GM23338 (cell line): ENCODE measurements around the gene FAM83C. TPM values are rescaled to one million over a fixed set of nuclear protein-coding genes. Genes with fewer than 3 reads are reported as not detected.

Experiments used
- ATAC-seq: fragments of 200-7000 bp; cut with Tn5 transposase; 3 replicates; pipeline ENCODE4 v1.9.1; 2020
- DNase-seq: peaks from one replicate; pipeline ENCODE4 v3.0.0-alpha.2; 2015; ENCODE audit warnings: low spot score
- H2AFZ ChIP-seq: fragments of 200-600 bp; sonication (generic); 2 replicates; pipeline ENCODE4 v1.8.0; 2016; ENCODE audit warnings: antibody characterized with exemption, mild to moderate bottlenecking, moderate library complexity
- H3F3A ChIP-seq: fragments of 200-600 bp; sonication (generic); replicated peaks from 2 replicates; pipeline ENCODE4 v1.8.0; 2017; ENCODE audit warnings: antibody characterized with exemption, mixed run types, low read depth
- H3K27ac ChIP-seq: fragments of 200-600 bp; sonication (generic); 2 replicates; pipeline ENCODE4 v1.6.1; 2016; ENCODE audit warnings: low read depth
- H3K27me3 ChIP-seq: fragments of 200-600 bp; sonication (generic); 2 replicates; pipeline ENCODE4 v1.8.0; 2016; ENCODE audit warnings: mild to moderate bottlenecking, mixed run types, moderate library complexity; ENCODE audit not compliant: insufficient read depth
- H3K36me3 ChIP-seq: fragments of 200-600 bp; sonication (generic); 2 replicates; pipeline ENCODE4 v1.8.0; 2016; ENCODE audit warnings: mild to moderate bottlenecking; ENCODE audit not compliant: insufficient read depth
- H3K4me1 ChIP-seq: fragments of 200-600 bp; sonication (generic); 2 replicates; pipeline ENCODE4 v1.8.0; 2016; ENCODE audit warnings: mild to moderate bottlenecking, moderate library complexity; ENCODE audit not compliant: insufficient read depth
- H3K4me2 ChIP-seq: fragments of 200-600 bp; sonication (generic); 2 replicates; pipeline ENCODE4 v1.7.1; 2017; ENCODE audit warnings: mixed run types
- H3K4me3 ChIP-seq: fragments of 200-600 bp; sonication (generic); 2 replicates; pipeline ENCODE4 v1.6.1; 2016; ENCODE audit warnings: mixed run types
- H3K79me2 ChIP-seq: fragments of 200-600 bp; sonication (generic); replicated peaks from 2 replicates; pipeline ENCODE4 v1.8.0; 2017; ENCODE audit warnings: mild to moderate bottlenecking; ENCODE audit not compliant: insufficient read depth
- H3K9me2 ChIP-seq: fragments of 200-600 bp; sonication (generic); 2 replicates; pipeline ENCODE4 v1.8.0; 2017; ENCODE audit not compliant: insufficient read depth
- H4K20me1 ChIP-seq: fragments of 200-600 bp; sonication (generic); replicated peaks from 2 replicates; pipeline ENCODE4 v1.8.0; 2017; ENCODE audit warnings: mild to moderate bottlenecking; ENCODE audit not compliant: insufficient read depth
- H3K27ac Mint-ChIP-seq: 2 replicates; pipeline ENCODE4 v1.8.0; 2020; ENCODE audit warnings: inconsistent platforms, mild to moderate bottlenecking, moderate library complexity, mixed read lengths
- H3K27me3 Mint-ChIP-seq: 3 replicates; pipeline ENCODE4 v1.8.0; 2022; ENCODE audit warnings: low read depth, mild to moderate bottlenecking, moderate library complexity, mixed read lengths, inconsistent platforms; ENCODE audit not compliant: insufficient read depth, poor library complexity
- H3K36me3 Mint-ChIP-seq: 3 replicates; pipeline ENCODE4 v1.8.0; 2021; ENCODE audit warnings: low read depth, mild to moderate bottlenecking, inconsistent platforms, moderate library complexity, mixed read lengths
- H3K4me1 Mint-ChIP-seq: 3 replicates; pipeline ENCODE4 v1.8.0; 2020; ENCODE audit warnings: mild to moderate bottlenecking, inconsistent platforms, mixed read lengths
- H3K4me3 Mint-ChIP-seq: 3 replicates; pipeline ENCODE4 v1.8.0; 2021; ENCODE audit warnings: moderate library complexity, mild to moderate bottlenecking, inconsistent platforms, mixed read lengths
- H3K9me3 Mint-ChIP-seq: 3 replicates; pipeline ENCODE4 v1.8.0; 2020; ENCODE audit warnings: moderate library complexity, mild to moderate bottlenecking, inconsistent platforms, mixed read lengths
- CREB1 ChIP-seq: fragments of 250-450 bp; sonication (Bioruptor Pico); IDR thresholded peaks from 2 replicates; pipeline ENCODE4 v1.5.0; 2020; ENCODE audit warnings: low read depth, mild to moderate bottlenecking, moderate library complexity
- JUNB ChIP-seq: IDR thresholded peaks from one replicate; pipeline ENCODE4 v1.6.1; 2016; ENCODE audit warnings: antibody characterized with exemption; ENCODE audit not compliant: unreplicated experiment
- NANOG ChIP-seq: IDR thresholded peaks from 2 replicates; pipeline ENCODE4 v1.6.1; 2016; ENCODE audit warnings: antibody characterized with exemption, borderline replicate concordance
- POLR2AphosphoS5 ChIP-seq: IDR thresholded peaks from 2 replicates; pipeline ENCODE4 v1.6.1; 2016; ENCODE audit warnings: antibody characterized with exemption, low read depth
- REST ChIP-seq: IDR thresholded peaks from one replicate; pipeline ENCODE4 v1.6.1; 2018; ENCODE audit warnings: antibody characterized with exemption; ENCODE audit not compliant: unreplicated experiment
- ZNF114 ChIP-seq: fragments of 250-450 bp; sonication (Bioruptor Pico); IDR thresholded peaks from 2 replicates; pipeline ENCODE4 v1.5.0; 2020; ENCODE audit warnings: mild to moderate bottlenecking, moderate library complexity
- ZNF331 ChIP-seq: fragments of 250-450 bp; sonication (Bioruptor Pico); IDR thresholded peaks from 2 replicates; pipeline ENCODE4 v1.5.0; 2020; ENCODE audit warnings: low read depth, mild to moderate bottlenecking, moderate library complexity
- polyA plus RNA-seq: library from polyadenylated mRNA; unstranded; fragments of >200 nt; fragmentation: Nextera tagmentation; extraction: Ambion mirVana; gene quantifications from 2 replicates; pipeline ENCODE4 v1.2.1, GENCODE V29; 2016
- total RNA-seq: library from RNA; depleted of rRNA; stranded (reverse); fragments of >200 nt; shearing (Covaris generic); gene quantifications from 2 replicates; pipeline ENCODE4 v1.2.3, GENCODE V29; 2014
- TF ChIP-seq, protein P1 (sequence below): fragments of 250-450 bp; sonication (Bioruptor Pico); IDR thresholded peaks from 2 replicates; pipeline ENCODE4 v1.5.0; 2020; ENCODE audit warnings: mild to moderate bottlenecking, moderate library complexity
- TF ChIP-seq, protein P2 (sequence below), 2 experiments: fragments of 200-600 bp in 1 of 2; sonication (generic) in 1 of 2; conservative IDR thresholded peaks; 2 replicates each; pipeline versions ENCODE4 v1.5.1 to v1.6.1; 2016 to 2017; ENCODE audit warnings: antibody characterized with exemption in 2 of 2, low read depth in 2 of 2, mild to moderate bottlenecking in 2 of 2, moderate library complexity in 1 of 2

The FAM83C gene
- total and polyA plus RNA-seq, 2 experiments from 2014 or later, result 0.10 TPM; not detected in 1

- TF ChIP-seq ZNF331 (CRISPR knock-in tag), result no peak
- TF ChIP-seq POLR2AphosphoS5, result no peak
- no peak for TF ChIP-seq ZNF114
- TF ChIP-seq, protein P1, sequence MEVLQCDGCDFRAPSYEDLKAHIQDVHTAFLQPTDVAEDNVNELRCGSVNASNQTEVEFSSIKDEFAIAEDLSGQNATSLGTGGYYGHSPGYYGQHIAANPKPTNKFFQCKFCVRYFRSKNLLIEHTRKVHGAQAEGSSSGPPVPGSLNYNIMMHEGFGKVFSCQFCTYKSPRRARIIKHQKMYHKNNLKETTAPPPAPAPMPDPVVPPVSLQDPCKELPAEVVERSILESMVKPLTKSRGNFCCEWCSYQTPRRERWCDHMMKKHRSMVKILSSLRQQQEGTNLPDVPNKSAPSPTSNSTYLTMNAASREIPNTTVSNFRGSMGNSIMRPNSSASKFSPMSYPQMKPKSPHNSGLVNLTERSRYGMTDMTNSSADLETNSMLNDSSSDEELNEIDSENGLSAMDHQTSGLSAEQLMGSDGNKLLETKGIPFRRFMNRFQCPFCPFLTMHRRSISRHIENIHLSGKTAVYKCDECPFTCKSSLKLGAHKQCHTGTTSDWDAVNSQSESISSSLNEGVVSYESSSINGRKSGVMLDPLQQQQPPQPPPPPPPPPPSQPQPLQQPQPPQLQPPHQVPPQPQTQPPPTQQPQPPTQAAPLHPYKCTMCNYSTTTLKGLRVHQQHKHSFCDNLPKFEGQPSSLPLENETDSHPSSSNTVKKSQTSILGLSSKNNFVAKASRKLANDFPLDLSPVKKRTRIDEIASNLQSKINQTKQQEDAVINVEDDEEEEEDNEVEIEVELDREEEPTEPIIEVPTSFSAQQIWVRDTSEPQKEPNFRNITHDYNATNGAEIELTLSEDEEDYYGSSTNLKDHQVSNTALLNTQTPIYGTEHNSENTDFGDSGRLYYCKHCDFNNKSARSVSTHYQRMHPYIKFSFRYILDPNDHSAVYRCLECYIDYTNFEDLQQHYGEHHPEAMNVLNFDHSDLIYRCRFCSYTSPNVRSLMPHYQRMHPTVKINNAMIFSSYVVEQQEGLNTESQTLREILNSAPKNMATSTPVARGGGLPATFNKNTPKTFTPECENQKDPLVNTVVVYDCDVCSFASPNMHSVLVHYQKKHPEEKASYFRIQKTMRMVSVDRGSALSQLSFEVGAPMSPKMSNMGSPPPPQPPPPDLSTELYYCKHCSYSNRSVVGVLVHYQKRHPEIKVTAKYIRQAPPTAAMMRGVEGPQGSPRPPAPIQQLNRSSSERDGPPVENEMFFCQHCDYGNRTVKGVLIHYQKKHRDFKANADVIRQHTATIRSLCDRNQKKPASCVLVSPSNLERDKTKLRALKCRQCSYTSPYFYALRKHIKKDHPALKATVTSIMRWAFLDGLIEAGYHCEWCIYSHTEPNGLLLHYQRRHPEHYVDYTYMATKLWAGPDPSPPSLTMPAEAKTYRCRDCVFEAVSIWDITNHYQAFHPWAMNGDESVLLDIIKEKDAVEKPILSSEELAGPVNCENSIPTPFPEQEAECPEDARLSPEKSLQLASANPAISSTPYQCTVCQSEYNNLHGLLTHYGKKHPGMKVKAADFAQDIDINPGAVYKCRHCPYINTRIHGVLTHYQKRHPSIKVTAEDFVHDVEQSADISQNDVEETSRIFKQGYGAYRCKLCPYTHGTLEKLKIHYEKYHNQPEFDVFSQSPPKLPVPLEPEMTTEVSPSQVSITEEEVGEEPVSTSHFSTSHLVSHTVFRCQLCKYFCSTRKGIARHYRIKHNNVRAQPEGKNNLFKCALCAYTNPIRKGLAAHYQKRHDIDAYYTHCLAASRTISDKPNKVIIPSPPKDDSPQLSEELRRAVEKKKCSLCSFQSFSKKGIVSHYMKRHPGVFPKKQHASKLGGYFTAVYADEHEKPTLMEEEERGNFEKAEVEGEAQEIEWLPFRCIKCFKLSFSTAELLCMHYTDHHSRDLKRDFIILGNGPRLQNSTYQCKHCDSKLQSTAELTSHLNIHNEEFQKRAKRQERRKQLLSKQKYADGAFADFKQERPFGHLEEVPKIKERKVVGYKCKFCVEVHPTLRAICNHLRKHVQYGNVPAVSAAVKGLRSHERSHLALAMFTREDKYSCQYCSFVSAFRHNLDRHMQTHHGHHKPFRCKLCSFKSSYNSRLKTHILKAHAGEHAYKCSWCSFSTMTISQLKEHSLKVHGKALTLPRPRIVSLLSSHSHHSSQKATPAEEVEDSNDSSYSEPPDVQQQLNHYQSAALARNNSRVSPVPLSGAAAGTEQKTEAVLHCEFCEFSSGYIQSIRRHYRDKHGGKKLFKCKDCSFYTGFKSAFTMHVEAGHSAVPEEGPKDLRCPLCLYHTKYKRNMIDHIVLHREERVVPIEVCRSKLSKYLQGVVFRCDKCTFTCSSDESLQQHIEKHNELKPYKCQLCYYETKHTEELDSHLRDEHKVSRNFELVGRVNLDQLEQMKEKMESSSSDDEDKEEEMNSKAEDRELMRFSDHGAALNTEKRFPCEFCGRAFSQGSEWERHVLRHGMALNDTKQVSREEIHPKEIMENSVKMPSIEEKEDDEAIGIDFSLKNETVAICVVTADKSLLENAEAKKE, result no peak
- Histone ChIP-seq H4K20me1 (no peaks in the 10 kb centered on the region), H3K27me3 (no peaks in the 10 kb centered on the region), H3K4me2 (no peak overlapping the region), H3K4me1 (no peaks in the 10 kb centered on the region), H3K4me3 (no peak overlapping the region), H3K79me2 (no peaks in the 10 kb centered on the region), H2AFZ (no peak overlapping the region), H3F3A (no peaks in the 10 kb centered on the region), H3K27ac (no peak overlapping the region), H3K9me2 (no peaks in the 10 kb centered on the region), H3K36me3 (no peaks in the 10 kb centered on the region)
- Mint-ChIP-seq H3K27ac (no peak overlapping the region), H3K9me3 (no peaks in the 10 kb centered on the region), H3K4me3 (no peak overlapping the region), H3K36me3 (no peaks in the 10 kb centered on the region), H3K27me3 (peaks cover 10% of the 10 kb centered on the region), H3K4me1 (peaks cover 2% of the 10 kb centered on the region)
- no peak for DNase-seq
- ATAC-seq, result no peak
These were observed 5.5 kb upstream of the FAM83C start for GRCh38 chr20:35297740-35298139.

DNA sequence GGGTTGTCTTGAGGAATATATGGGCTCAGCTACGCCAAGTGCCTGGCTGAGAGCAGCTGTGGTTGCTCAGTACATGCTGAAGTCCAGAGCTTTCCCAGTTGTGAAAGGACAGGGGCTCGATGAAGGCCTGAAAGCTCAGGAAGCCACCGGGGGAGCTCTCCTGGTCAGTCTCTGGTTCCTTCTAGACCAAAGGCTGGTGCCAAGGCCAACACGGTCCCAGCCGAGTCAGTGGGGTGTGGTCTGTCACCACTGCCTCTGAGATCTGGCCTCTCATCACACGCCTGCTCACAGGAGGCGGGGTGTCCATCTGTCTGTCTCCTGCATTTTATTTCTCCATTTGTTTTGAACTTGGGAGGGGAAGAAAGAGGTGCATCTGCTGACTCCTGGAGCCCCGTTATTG, 4.9 kb upstream of the FAM83C start:
- H3K4me3 ChIP-seq, result no peak overlapping the region
- peaks cover 13% of the 10 kb centered on the region for H3K27me3 Mint-ChIP-seq
- H3K27ac Mint-ChIP-seq, result no peak overlapping the region
- H3K9me2 ChIP-seq, result no peaks in the 10 kb centered on the region
- H3K27me3 ChIP-seq, result no peaks in the 10 kb centered on the region
- no peak overlapping the region for H3K27ac ChIP-seq
- no peak overlapping the region for H2AFZ ChIP-seq
- no peaks in the 10 kb centered on the region for H3K36me3 Mint-ChIP-seq
- H3K4me1 Mint-ChIP-seq, result peaks cover 2% of the 10 kb centered on the region
- H4K20me1 ChIP-seq, result no peaks in the 10 kb centered on the region
- TF ChIP-seq REST (no peak), CREB1 (CRISPR knock-in tag) (no peak), NANOG (no peak), JUNB (no peak)
- TF ChIP-seq, protein P2, sequence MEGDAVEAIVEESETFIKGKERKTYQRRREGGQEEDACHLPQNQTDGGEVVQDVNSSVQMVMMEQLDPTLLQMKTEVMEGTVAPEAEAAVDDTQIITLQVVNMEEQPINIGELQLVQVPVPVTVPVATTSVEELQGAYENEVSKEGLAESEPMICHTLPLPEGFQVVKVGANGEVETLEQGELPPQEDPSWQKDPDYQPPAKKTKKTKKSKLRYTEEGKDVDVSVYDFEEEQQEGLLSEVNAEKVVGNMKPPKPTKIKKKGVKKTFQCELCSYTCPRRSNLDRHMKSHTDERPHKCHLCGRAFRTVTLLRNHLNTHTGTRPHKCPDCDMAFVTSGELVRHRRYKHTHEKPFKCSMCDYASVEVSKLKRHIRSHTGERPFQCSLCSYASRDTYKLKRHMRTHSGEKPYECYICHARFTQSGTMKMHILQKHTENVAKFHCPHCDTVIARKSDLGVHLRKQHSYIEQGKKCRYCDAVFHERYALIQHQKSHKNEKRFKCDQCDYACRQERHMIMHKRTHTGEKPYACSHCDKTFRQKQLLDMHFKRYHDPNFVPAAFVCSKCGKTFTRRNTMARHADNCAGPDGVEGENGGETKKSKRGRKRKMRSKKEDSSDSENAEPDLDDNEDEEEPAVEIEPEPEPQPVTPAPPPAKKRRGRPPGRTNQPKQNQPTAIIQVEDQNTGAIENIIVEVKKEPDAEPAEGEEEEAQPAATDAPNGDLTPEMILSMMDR (conservative IDR thresholded peaks at IDR 0.05; ENCODE audit: low read depth in 2 of 2), result 0 out of 4 replicates have a peak, but pooled peaks have one; percentile 4 to 7
- no peaks in the 10 kb centered on the region for H3K36me3 ChIP-seq
- DNase-seq (peak; percentile 33), ATAC-seq (peak; percentile 52)
- no peaks in the 10 kb centered on the region for H3K4me1 ChIP-seq
- no peaks in the 10 kb centered on the region for H3K79me2 ChIP-seq
- H3K4me2 ChIP-seq, result no peak overlapping the region
- H3K4me3 Mint-ChIP-seq, result no peak overlapping the region
- no peaks in the 10 kb centered on the region for H3K9me3 Mint-ChIP-seq
- H3F3A ChIP-seq, result no peaks in the 10 kb centered on the region
